Retinal pigment epithelial cell (primary cell): ENCODE results near the gene HBE1.

ENCODE experiments used
- DNase-seq: peaks from one replicate; pipeline ENCODE4 v3.0.0-alpha.2; 2010; ENCODE audit warnings: low read depth
- H3K4me3 ChIP-seq: 2 replicates; pipeline ENCODE4 v1.5.1; 2011; ENCODE audit warnings: mild to moderate bottlenecking, low read length, control low read depth, moderate library complexity
- TF ChIP-seq, protein P1 (sequence below): conservative IDR thresholded peaks from 2 replicates; pipeline ENCODE4 v1.5.1; 2011; ENCODE audit warnings: low read depth, low read length, control low read depth, inconsistent platforms

Gene HBE1

DNA sequence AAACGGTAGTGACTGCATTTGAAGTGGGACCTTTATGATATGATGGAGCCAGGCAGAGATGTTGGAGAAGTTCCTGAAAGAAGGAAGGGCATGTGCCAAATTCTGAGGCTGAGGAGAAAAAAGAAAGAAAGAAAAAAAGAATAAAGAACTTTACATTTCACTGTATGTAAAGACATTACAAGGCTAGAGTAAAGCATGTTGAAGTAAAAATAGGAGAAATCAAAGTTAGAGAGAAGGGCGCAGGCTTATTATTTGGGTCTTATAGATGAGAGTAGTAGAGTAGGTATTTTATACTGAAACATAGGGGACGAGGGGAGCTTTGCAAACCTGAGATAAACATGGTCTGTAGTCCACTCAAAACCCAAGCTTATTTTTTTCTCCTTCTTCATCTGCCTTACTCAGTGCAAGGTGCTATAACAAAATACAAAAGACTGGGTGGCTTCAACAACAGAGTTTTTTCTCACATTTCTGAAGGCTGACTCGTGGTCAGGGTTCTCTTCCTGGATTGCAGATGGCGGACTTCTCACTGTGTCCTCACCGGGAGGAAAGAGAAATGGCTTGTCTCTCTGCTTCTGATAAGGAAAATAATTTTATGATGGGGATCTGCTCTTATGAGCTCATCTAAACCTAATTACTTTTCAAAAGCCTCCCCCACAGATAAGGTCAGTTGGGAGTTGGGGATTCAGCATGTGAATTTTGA is 22.8 kb downstream of the HBE1 start:
- DNase-seq = no peak
- no peak overlapping the region for H3K4me3 ChIP-seq
- TF ChIP-seq, protein P1, sequence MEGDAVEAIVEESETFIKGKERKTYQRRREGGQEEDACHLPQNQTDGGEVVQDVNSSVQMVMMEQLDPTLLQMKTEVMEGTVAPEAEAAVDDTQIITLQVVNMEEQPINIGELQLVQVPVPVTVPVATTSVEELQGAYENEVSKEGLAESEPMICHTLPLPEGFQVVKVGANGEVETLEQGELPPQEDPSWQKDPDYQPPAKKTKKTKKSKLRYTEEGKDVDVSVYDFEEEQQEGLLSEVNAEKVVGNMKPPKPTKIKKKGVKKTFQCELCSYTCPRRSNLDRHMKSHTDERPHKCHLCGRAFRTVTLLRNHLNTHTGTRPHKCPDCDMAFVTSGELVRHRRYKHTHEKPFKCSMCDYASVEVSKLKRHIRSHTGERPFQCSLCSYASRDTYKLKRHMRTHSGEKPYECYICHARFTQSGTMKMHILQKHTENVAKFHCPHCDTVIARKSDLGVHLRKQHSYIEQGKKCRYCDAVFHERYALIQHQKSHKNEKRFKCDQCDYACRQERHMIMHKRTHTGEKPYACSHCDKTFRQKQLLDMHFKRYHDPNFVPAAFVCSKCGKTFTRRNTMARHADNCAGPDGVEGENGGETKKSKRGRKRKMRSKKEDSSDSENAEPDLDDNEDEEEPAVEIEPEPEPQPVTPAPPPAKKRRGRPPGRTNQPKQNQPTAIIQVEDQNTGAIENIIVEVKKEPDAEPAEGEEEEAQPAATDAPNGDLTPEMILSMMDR = no peak

DNA sequence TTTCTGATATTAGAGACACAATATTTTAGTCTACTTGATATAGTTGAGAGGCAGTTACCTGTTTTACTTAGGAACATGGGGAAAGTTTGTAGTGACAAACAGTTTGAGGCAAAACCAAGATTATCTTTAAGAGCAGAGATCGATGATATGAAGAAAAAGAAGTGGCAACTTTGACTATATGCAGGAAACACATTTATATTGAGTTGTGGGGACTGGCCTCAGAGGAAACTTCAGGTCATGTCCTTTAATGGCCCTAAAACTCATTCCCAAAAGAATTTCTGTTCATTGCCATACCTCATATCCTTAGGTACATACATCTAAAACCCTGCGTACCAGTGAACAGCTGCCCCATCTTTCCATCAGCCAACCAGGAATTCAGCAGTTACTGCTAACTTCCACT is 24.6 kb downstream of the HBE1 start:
- TF ChIP-seq, protein P1 = no peak
- no peak overlapping the region for H3K4me3 ChIP-seq
- DNase-seq = no peak

DNA sequence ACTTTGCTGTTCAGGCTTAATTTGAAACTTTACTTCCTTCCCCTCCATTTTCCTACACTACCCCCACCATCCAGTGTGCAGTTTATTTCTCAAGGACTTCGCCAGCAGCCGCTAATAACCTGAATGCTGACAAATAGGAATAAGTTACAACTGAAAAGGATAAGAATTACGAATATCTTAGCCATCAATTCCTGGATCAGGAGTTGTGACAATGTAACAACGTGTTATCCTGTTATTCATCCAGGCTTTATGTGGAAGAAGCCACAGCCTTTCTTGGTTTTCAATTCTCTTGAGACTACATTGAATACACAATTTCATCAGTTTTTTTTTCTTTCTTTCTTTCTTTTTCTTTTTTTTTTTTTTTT is 25.9 kb downstream of the HBE1 start:
- DNase-seq = no peak
- H3K4me3 ChIP-seq = no peak overlapping the region
- TF ChIP-seq, protein P1 = no peak

DNA sequence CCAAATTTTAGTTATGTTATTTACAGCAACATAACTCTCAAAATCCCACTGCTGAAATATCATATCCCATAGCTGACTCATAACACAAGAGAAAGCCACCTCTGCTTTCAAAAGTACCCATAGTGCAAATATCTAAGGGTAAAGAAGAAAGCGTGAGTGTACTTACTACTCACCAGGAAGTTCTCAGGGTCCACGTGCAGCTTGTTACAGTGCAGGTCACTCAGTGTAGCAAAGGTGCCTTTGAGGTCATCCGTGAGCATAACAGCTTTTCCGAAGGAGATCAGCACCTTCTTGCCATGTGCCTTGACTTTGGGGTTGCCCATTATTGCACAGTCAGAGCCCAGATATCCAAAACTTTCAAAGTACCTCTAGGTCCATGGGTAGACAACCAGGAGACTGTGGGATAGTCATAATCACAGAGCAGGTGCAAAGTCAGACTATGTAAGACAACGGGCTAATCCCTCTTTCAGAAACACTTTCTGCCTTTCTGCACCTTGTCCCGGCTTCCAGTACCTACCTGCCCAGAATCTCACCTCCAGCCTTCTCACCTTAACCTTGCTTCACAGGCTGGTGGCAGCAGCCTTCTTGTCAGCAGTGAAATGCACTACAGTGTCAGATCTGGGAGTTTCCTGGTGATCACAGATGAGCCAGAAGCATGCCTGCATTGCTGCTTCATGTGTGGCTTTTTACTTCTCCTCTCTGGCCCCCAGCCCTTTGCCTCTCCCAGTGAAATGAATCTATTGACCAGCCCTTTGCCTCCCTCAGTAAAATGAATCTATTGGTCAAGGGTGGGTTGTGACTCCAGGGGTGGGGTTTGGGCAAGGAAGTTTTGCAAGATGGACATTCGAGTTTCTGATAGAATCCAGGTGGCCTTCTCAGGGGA is 26.6 kb downstream of the HBE1 start:
- no peak overlapping the region for H3K4me3 ChIP-seq
- TF ChIP-seq, protein P1 = no peak
- DNase-seq = peak; percentile 7

DNA sequence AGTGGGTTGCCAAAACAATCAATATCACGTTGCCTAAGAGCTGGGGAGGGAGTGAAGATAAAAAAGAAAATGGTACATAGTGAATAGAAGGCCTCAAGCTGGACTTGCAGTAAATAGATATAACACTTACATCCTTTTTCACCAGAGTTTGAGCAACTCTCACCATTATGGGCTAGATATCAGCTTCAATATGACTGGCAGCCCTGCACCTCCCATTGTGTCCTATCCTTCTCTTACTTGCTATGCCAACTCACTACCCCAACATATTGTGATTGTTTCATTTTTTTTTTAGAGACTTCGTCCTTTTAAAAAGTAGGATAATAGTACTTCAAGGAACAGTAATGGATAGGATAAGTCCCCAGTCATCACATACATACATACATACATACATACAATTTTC is 27.5 kb downstream of the HBE1 start:
- H3K4me3 ChIP-seq = no peak overlapping the region
- no peak for DNase-seq
- TF ChIP-seq, protein P1 = no peak

DNA sequence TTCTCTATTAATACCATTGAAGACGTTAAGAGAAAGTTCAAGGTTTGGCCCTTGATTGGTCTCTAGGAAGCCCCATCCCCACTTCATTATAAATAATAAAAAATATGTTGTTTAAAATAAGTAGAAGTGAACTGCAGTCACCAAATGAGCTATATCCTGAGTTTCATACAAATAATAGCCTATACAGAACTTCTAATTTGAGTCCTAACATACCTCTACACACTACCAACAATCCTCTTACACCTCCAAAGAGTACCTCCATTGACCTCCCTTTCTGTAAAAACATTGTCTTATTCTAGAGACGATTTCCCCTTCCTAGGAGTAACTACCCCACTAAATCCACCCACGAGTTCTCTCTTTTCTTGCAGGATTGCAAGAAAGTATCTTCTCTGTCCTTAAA is 28.3 kb downstream of the HBE1 start:
- DNase-seq = no peak
- TF ChIP-seq, protein P1 = no peak
- no peak overlapping the region for H3K4me3 ChIP-seq
